BLaER1 treated with 17β-estradiol and CSF1 and Interleukin-3, amounts not matched to agents 10 nM and 100 nM (cell line): Measurements from ENCODE around the gene DHX15.

Source experiments
- H3K27ac ChIP-seq, 11 experiments: shearing (Covaris generic); formaldehyde crosslinking; 2 replicates each; pipeline ENCODE4 v1.8.1; 2022
- H3K27me3 ChIP-seq, 11 experiments: shearing (Covaris generic); formaldehyde crosslinking; 2 replicates each; pipeline ENCODE4 v1.8.1; 2022
- H3K36me3 ChIP-seq, 11 experiments: shearing (Covaris generic); formaldehyde crosslinking; 2 replicates each; pipeline ENCODE4 v1.8.1; 2022
- H3K4me1 ChIP-seq, 10 experiments: shearing (Covaris generic); formaldehyde crosslinking; 2 replicates each; pipeline ENCODE4 v1.8.1; 2022
- H3K4me2 ChIP-seq, 11 experiments: shearing (Covaris generic); formaldehyde crosslinking; 2 replicates each; pipeline ENCODE4 v1.8.1; 2022
- H3K4me3 ChIP-seq, 10 experiments: shearing (Covaris generic); formaldehyde crosslinking; 2 replicates each; pipeline ENCODE4 v1.8.1; 2022
- H3K9ac ChIP-seq, 11 experiments: shearing (Covaris generic); formaldehyde crosslinking; 2 replicates each; pipeline ENCODE4 v1.8.1; 2022
- H3K9me3 ChIP-seq, 11 experiments: shearing (Covaris generic); formaldehyde crosslinking; replicated peaks in 1 of 11; 2 replicates each; pipeline ENCODE4 v1.8.1; 2022
- H4K20me1 ChIP-seq, 11 experiments: shearing (Covaris generic); formaldehyde crosslinking; 2 replicates each; pipeline ENCODE4 v1.8.1; 2022
- Cebpa-rat ChIP-seq, 11 experiments: shearing (Covaris generic); IDR thresholded peaks; 2 replicates each; pipeline ENCODE4 v1.8.1; 2022

DHX15 gene

GRCh38 chr4:24544208-24544988 is 40.0 kb downstream of the DHX15 start:
- Histone ChIP-seq H3K27me3 (no peaks in the 10 kb centered on the region), H3K9me3 (no peaks in the 10 kb centered on the region), H3K4me1 (peaks cover 16 to 39% (median 23%) of the 10 kb centered on the region in 10 experiments), H3K4me3 (no peak overlapping the region), H3K4me2 (peak overlapping the region in 10 of 11 experiments; percentile 10 to 67 (median 46); a peak in 16 of 22 replicates), H3K27ac (no peak overlapping the region; a peak in 2 of 22 replicates), H3K9ac (no peak overlapping the region; a peak in 1 of 22 replicates), H3K36me3 (peaks cover 84 to 100% (median 93%) of the 10 kb centered on the region in 11 experiments), H4K20me1 (peaks cover 83 to 100% (median 98%) of the 10 kb centered on the region in 11 experiments)
- TF ChIP-seq Cebpa-rat (IDR thresholded peaks at IDR 0.05): no peak

DNA sequence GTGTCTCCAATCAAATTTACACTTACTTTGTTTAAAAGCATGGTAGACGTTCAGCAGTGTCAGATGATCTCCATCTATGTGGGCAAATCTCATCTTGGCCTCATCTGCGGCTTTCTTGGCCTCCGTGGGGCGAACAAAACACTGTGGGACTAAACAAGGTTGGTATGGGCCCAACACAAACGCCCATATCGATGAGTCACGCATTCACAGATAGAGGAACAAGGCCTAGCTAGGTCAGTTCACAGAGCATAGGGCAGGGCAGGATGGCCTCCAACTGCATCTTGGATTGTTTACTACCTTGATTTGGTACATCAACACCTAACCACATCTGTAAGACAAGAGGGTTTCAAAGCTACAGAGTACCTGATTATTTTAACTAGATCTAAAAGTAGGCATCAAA is 47.3 kb downstream of the DHX15 start:
- Histone ChIP-seq H3K9ac (no peak overlapping the region), H3K4me2 (no peak overlapping the region), H3K27ac (no peak overlapping the region), H3K36me3 (peaks cover 87 to 100% (median 99%) of the 10 kb centered on the region in 11 experiments), H4K20me1 (peaks cover 52 to 99% (median 86%) of the 10 kb centered on the region in 11 experiments; a peak in 21 of 22 replicates), H3K27me3 (no peaks in the 10 kb centered on the region), H3K4me3 (no peak overlapping the region), H3K9me3 (no peaks in the 10 kb centered on the region), H3K4me1 (no peaks in the 10 kb centered on the region)
- no peak for TF ChIP-seq Cebpa-rat (IDR thresholded peaks at IDR 0.05)

GRCh38 chr4:24535399-24535798 is 49.0 kb downstream of the DHX15 start:
- no peak overlapping the region for H3K9ac ChIP-seq
- no peak overlapping the region for H3K4me3 ChIP-seq
- no peaks in the 10 kb centered on the region for H3K27me3 ChIP-seq
- H3K36me3 ChIP-seq: peaks cover 87 to 100% (median 99%) of the 10 kb centered on the region in 11 experiments
- no peak for TF ChIP-seq Cebpa-rat (IDR thresholded peaks at IDR 0.05)
- H3K4me1 ChIP-seq: no peaks in the 10 kb centered on the region
- H4K20me1 ChIP-seq: peaks cover 45 to 97% (median 72%) of the 10 kb centered on the region in 11 experiments; a peak in 21 of 22 replicates
- no peaks in the 10 kb centered on the region for H3K9me3 ChIP-seq
- no peak overlapping the region for H3K27ac ChIP-seq
- no peak overlapping the region for H3K4me2 ChIP-seq

- H4K20me1 ChIP-seq: peaks cover 57 to 97% (median 73%) of the 10 kb centered on the region in 11 experiments; a peak in 21 of 22 replicates
- H3K36me3 ChIP-seq: peaks cover 96 to 100% (median 100%) of the 10 kb centered on the region in 11 experiments
- no peak overlapping the region for H3K4me2 ChIP-seq
- no peaks in the 10 kb centered on the region for H3K27me3 ChIP-seq
- H3K4me3 ChIP-seq: no peak overlapping the region
- H3K9me3 ChIP-seq: no peaks in the 10 kb centered on the region
- H3K27ac ChIP-seq: no peak overlapping the region
- no peak overlapping the region for H3K9ac ChIP-seq
- peak in 5 of 11 experiments; percentile 16 to 65 (median 51); a peak in 5 of 22 replicates for TF ChIP-seq Cebpa-rat (IDR thresholded peaks at IDR 0.05)
- no peaks in the 10 kb centered on the region for H3K4me1 ChIP-seq
Observed at GRCh38 chr4:24533364-24533763, 51.0 kb downstream of the DHX15 start.

DNA sequence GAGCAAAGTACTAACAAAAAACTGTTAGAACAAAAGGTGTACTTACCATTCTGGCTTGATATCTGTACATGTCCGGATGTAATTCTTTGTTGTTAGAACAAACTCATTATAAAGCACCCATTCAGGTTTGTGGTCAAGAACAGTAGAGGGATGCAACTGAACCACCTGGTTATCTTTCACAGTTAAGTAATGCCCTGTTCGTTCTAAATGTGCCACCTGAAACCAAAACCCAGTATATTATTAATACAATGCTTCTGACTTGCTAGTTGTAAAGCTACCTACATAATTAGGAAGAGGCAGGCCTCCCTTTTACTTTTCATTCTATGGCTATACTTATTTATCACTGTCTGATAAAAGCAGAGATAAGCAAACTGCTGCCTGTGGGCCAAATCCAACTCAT is 54.8 kb downstream of the DHX15 start:
- Histone ChIP-seq H3K4me2 (no peak overlapping the region), H3K4me3 (no peak overlapping the region), H3K27ac (no peak overlapping the region), H3K4me1 (no peaks in the 10 kb centered on the region), H3K36me3 (peaks cover 98 to 100% (median 100%) of the 10 kb centered on the region in 11 experiments), H3K9ac (no peak overlapping the region), H3K9me3 (no peaks in the 10 kb centered on the region), H4K20me1 (peaks cover 40 to 94% (median 58%) of the 10 kb centered on the region in 11 experiments; a peak in 21 of 22 replicates), H3K27me3 (no peaks in the 10 kb centered on the region)
- TF ChIP-seq Cebpa-rat (IDR thresholded peaks at IDR 0.05): no peak

GRCh38 chr4:24527371-24527770 is 57.0 kb downstream of the DHX15 start:
- Histone ChIP-seq H3K27me3 (no peaks in the 10 kb centered on the region), H3K4me3 (no peak overlapping the region), H3K36me3 (peaks cover 99 to 100% (median 100%) of the 10 kb centered on the region in 11 experiments), H3K4me1 (no peaks in the 10 kb centered on the region), H3K9me3 (no peaks in the 10 kb centered on the region), H4K20me1 (peaks cover 24 to 93% (median 56%) of the 10 kb centered on the region in 11 experiments; a peak in 20 of 22 replicates), H3K4me2 (no peak overlapping the region), H3K9ac (no peak overlapping the region), H3K27ac (no peak overlapping the region)
- no peak for TF ChIP-seq Cebpa-rat (IDR thresholded peaks at IDR 0.05)

- Histone ChIP-seq H4K20me1 (peaks cover 27 to 93% (median 70%) of the 10 kb centered on the region in 11 experiments; a peak in 20 of 22 replicates), H3K9me3 (no peaks in the 10 kb centered on the region), H3K36me3 (peaks cover 89 to 100% (median 95%) of the 10 kb centered on the region in 11 experiments), H3K27me3 (no peaks in the 10 kb centered on the region), H3K4me1 (peaks cover 0 to 15% (median 0%) of the 10 kb centered on the region in 10 experiments; a peak in 4 of 20 replicates), H3K4me2 (no peak overlapping the region), H3K4me3 (no peak overlapping the region), H3K27ac (no peak overlapping the region), H3K9ac (no peak overlapping the region)
- TF ChIP-seq Cebpa-rat (IDR thresholded peaks at IDR 0.05): no peak
Observed at GRCh38 chr4:24521544-24521943, 62.8 kb downstream of the DHX15 start.

DNA sequence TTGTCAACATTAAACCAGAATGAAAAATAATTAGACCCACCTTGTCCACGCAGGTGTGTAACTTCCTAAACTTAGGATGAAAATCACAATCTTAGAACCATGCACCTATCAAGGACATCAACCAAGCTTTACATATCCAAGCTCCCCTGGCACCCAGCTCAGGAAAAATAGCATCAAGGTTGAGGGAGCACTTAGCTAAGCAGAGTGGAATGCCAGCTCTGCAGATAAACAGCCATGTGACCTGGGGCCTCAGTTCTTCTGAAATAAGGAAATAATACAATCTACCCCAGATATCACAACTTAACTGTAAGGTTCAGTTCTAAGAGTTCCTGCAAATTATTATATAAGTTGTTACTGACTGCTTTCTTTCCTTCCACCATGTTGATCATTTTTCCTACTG is 64.7 kb downstream of the DHX15 start:
- Histone ChIP-seq H3K27ac (no peak overlapping the region), H4K20me1 (peaks cover 27 to 87% (median 62%) of the 10 kb centered on the region in 11 experiments; a peak in 20 of 22 replicates), H3K9me3 (no peaks in the 10 kb centered on the region), H3K27me3 (no peaks in the 10 kb centered on the region), H3K4me1 (peaks cover 0 to 15% (median 0%) of the 10 kb centered on the region in 10 experiments; a peak in 4 of 20 replicates), H3K4me3 (no peak overlapping the region), H3K4me2 (peak overlapping the region in 2 of 11 experiments; percentile 6 to 32; a peak in 1 of 22 replicates), H3K36me3 (peaks cover 77 to 94% (median 84%) of the 10 kb centered on the region in 11 experiments), H3K9ac (no peak overlapping the region)
- no peak for TF ChIP-seq Cebpa-rat (IDR thresholded peaks at IDR 0.05)

GRCh38 chr4:24517676-24518075 is 66.7 kb downstream of the DHX15 start:
- H4K20me1 ChIP-seq: peaks cover 27 to 83% (median 60%) of the 10 kb centered on the region in 11 experiments; a peak in 20 of 22 replicates

More at GRCh38 chr4:24517676-24518075, 66.7 kb downstream of the DHX15 start:
- H3K4me1 ChIP-seq: peaks cover 0 to 15% (median 0%) of the 10 kb centered on the region in 10 experiments; a peak in 4 of 20 replicates
- H3K9me3 ChIP-seq: no peaks in the 10 kb centered on the region
- TF ChIP-seq Cebpa-rat (IDR thresholded peaks at IDR 0.05): no peak
- H3K27me3 ChIP-seq: no peaks in the 10 kb centered on the region
- no peak overlapping the region for H3K4me2 ChIP-seq
- peaks cover 60 to 86% (median 70%) of the 10 kb centered on the region in 11 experiments for H3K36me3 ChIP-seq
- H3K9ac ChIP-seq: no peak overlapping the region
- H3K27ac ChIP-seq: no peak overlapping the region
- no peak overlapping the region for H3K4me3 ChIP-seq
